HG03342 (cell line): ENCODE measurements around the gene KLF17.
"Not testable (repeated sequence)": the region's sequence is repeated elsewhere in the genome, so short reads cannot be mapped to it uniquely, and the experiment has no call there.

Experiments
- ATAC-seq: cut with Tn5 transposase; IDR thresholded peaks from one replicate; pipeline ENCODE4 v1.9.1; 2021; ENCODE audit warnings: mild to moderate bottlenecking, moderate library complexity; ENCODE audit not compliant: unreplicated experiment

Gene KLF17

GRCh38 chr1:44108241-44108640, 10.4 kb upstream of the KLF17 start:
- no peak for ATAC-seq

- ATAC-seq, result no peak
These were observed 9.7 kb upstream of the KLF17 start for GRCh38 chr1:44108971-44109370.

- ATAC-seq, result no peak
These were observed 7.7 kb upstream of the KLF17 start for GRCh38 chr1:44110916-44111315.

- ATAC-seq, result no peak
These were observed 6.8 kb upstream of the KLF17 start for GRCh38 chr1:44111861-44112260.

GRCh38 chr1:44112486-44112885, 6.1 kb upstream of the KLF17 start:
- ATAC-seq, result no peak

- no peak for ATAC-seq
These were observed 5.5 kb upstream of the KLF17 start for GRCh38 chr1:44113095-44113609.

GRCh38 chr1:44114098-44114497, 4.5 kb upstream of the KLF17 start:
- ATAC-seq, result no peak

- ATAC-seq, result not testable (repeated sequence)
These were observed 1.3 kb upstream of the KLF17 start for GRCh38 chr1:44117272-44117671.

GRCh38 chr1:44119525-44119924, 904 bp downstream of the KLF17 start:
- no peak for ATAC-seq

GRCh38 chr1:44120398-44120949, 1.9 kb downstream of the KLF17 start:
- ATAC-seq, result no peak

GRCh38 chr1:44129616-44130500, 11.2 kb downstream of the KLF17 start:
- no peak for ATAC-seq

GRCh38 chr1:44131411-44131810, 12.8 kb downstream of the KLF17 start:
- no peak for ATAC-seq

GRCh38 chr1:44134071-44134920, 15.7 kb downstream of the KLF17 start:
- no peak for ATAC-seq

- ATAC-seq, result no peak
These were observed 17.3 kb downstream of the KLF17 start for GRCh38 chr1:44135886-44136285.

GRCh38 chr1:44138239-44138638, 19.6 kb downstream of the KLF17 start:
- no peak for ATAC-seq

GRCh38 chr1:44139565-44139964, 20.9 kb downstream of the KLF17 start:
- ATAC-seq, result not testable (repeated sequence)

GRCh38 chr1:44141531-44141930, 22.9 kb downstream of the KLF17 start, which contains the start of gene KLF18:
TSS of gene KLF18 (minus strand) at chr1:44141631. CDS start at chr1:44141631, 0 bp downstream.
- no peak for ATAC-seq

GRCh38 chr1:44144962-44145756, 26.5 kb downstream of the KLF17 start:
- ATAC-seq, result no peak

GRCh38 chr1:44146536-44147361, 28.1 kb downstream of the KLF17 start:
- no peak for ATAC-seq

- no peak for ATAC-seq
These were observed 29.0 kb downstream of the KLF17 start for GRCh38 chr1:44147582-44147981.
